ENCODE measurements around the gene ERG.

ERG gene

DNA sequence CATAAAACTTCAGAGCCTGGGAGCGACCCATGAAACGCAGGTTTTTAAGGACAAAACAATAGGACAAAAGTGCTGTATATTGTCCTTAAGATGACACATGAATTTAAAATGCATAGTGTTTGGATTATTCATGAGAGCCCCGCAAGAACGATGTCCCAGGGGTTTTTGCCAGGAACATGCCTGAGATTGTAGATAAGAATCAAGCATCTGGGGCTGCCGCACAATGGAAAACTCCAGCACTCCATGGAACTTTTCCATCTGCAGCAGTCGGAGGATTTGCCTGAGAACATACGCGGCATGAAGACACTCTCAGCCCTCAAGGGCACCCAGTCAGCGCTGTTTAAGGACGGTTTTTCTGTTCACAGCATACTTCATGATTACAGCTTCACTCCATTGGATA is 5.3 kb upstream of the ERG start:
- peak; percentile 8 for DNase-seq (ENCODE audit: low spot score)
- POLR2A ChIA-PET (ENCODE audit: low non-redundant PET), result no interaction called here
- CTCF ChIA-PET, result no interaction called here
- TF ChIP-seq, protein P1, sequence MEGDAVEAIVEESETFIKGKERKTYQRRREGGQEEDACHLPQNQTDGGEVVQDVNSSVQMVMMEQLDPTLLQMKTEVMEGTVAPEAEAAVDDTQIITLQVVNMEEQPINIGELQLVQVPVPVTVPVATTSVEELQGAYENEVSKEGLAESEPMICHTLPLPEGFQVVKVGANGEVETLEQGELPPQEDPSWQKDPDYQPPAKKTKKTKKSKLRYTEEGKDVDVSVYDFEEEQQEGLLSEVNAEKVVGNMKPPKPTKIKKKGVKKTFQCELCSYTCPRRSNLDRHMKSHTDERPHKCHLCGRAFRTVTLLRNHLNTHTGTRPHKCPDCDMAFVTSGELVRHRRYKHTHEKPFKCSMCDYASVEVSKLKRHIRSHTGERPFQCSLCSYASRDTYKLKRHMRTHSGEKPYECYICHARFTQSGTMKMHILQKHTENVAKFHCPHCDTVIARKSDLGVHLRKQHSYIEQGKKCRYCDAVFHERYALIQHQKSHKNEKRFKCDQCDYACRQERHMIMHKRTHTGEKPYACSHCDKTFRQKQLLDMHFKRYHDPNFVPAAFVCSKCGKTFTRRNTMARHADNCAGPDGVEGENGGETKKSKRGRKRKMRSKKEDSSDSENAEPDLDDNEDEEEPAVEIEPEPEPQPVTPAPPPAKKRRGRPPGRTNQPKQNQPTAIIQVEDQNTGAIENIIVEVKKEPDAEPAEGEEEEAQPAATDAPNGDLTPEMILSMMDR (conservative IDR thresholded peaks at IDR 0.05; ENCODE audit: low read depth), result no peak
- no peak overlapping the region for H3K27ac ChIP-seq

DNA sequence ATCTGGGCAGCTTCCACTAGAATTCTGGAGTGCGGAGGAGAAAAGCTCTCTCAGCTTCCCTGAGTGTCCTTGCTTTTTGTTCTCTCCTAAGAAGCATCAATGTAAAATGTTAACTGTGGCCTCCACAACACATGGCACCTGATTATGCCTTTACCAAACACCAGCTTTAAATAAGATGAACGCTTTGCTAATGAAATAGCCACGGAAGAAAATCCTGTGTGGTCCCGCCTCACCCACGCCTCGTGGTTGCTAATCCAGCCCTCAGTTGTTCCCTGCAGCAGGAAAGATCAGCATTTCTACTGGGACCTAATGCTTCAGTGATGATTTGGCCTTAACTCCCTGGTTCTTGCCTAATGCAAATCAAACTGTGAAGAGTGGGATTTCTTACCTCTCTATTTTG is 1.8 kb upstream of the ERG start:
- no peak for DNase-seq (ENCODE audit: low spot score)
- H3K27ac ChIP-seq, result no peak overlapping the region
- ChIA-PET POLR2A (ENCODE audit: low non-redundant PET) (no interaction called here), CTCF (no interaction called here)
- TF ChIP-seq, protein P1 (conservative IDR thresholded peaks at IDR 0.05; ENCODE audit: low read depth), result no peak

DNA sequence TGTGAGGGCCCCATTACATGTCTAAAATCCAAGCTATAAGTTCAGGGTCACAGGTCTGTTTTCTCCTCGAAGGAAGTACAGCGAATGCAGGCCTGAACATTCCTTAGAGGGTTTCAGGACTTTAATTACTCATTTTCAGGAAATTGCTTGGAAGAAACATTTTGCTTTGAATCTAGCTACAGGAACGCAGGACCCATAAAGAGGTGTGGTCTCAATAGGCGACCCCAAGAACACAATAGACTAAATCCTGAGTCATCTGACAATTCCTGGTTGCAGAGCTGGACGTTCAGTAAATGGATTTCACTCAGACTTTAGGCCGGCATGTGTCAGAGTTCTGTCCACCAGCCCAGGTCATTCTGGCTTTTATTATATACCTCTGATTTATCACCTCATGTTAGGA is 1.0 kb upstream of the ERG start:
- TF ChIP-seq, protein P1 (conservative IDR thresholded peaks at IDR 0.05; ENCODE audit: low read depth), result no peak
- CTCF ChIA-PET, result no interaction called here
- H3K27ac ChIP-seq, result no peak overlapping the region
- no peak for DNase-seq (ENCODE audit: low spot score)
- POLR2A ChIA-PET (ENCODE audit: low non-redundant PET), result no interaction called here

DNA sequence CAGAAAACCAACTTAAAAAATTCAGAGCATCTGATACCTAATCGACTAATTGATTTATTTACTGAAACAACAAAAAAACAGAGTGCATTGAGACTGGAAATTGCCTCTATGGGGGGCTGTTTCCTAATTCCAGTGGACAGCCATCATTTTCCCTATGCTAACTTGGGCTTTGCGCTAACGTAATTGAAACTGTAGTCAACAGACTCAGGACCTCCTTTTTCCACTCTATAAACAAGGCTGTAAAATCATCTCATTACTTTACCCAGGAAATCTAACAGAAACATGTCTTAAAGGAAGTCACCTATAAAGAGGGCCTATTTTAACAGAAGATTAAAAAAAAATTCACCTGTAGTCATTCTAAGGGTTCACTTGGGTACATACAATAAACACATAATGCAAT is 2.1 kb downstream of the ERG start:
- DNase-seq (ENCODE audit: low spot score), result no peak
- TF ChIP-seq, protein P1 (conservative IDR thresholded peaks at IDR 0.05; ENCODE audit: low read depth), result no peak
- CTCF ChIA-PET, result interaction anchor here (1.0 kb wide), 1 partner anchor 25 kb away, joined by 3 read pairs; no protein-coding TSS in a partner anchor
- H3K27ac ChIP-seq, result no peak overlapping the region
- POLR2A ChIA-PET (ENCODE audit: low non-redundant PET), result no interaction called here

DNA sequence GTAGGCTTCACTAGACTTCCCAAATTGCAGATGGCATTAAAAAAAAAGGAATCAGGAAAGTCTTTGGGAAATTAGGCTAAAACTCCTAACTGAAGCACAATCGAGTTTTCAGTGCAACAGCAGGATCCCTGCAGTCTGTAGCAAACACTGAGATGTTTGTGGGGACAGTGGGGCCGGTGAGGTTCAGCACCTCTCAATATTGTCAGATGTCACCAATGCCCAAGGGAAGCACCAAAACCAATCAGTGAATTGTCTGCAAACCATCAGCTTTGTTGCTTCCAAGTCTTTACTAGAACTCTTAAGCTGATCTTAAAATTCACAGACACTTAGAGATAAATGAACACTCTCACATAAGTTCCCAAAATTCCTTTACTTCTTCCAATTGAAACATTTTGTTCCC is 2.6 kb downstream of the ERG start:
- CTCF ChIA-PET, result interaction anchor here (1.0 kb wide), 1 partner anchor 26 kb away, joined by 3 read pairs; no protein-coding TSS in a partner anchor

DNA sequence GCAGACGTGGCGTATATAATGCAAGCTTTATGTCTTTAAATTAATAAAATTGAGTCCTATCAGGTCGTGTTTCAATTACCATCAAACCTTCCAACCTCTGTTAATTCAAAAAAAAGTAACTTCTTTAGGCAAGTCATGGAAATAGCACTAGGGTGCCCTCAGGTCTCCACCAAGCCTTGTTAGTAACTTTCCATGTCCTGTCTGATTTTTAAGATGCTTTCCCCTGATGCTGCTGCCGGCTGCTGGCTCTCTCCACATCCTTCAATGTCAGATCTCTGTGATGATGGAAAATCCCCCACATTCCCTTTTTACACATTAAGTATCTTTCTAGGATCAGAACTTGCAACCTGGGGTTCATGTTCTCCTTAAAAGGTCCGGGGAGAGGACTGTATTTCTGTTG is 3.0 kb downstream of the ERG start:
- POLR2A ChIA-PET (ENCODE audit: low non-redundant PET), result no interaction called here
- TF ChIP-seq, protein P1 (conservative IDR thresholded peaks at IDR 0.05; ENCODE audit: low read depth), result no peak
- CTCF ChIA-PET, result no interaction called here
- DNase-seq (ENCODE audit: low spot score), result no peak
- no peak overlapping the region for H3K27ac ChIP-seq

More for the DNA sequence above, 2.6 kb downstream of the ERG start:
- no peak overlapping the region for H3K27ac ChIP-seq
- DNase-seq (ENCODE audit: low spot score), result no peak
- TF ChIP-seq, protein P1 (conservative IDR thresholded peaks at IDR 0.05; ENCODE audit: low read depth), result no peak
- POLR2A ChIA-PET (ENCODE audit: low non-redundant PET), result no interaction called here

DNA sequence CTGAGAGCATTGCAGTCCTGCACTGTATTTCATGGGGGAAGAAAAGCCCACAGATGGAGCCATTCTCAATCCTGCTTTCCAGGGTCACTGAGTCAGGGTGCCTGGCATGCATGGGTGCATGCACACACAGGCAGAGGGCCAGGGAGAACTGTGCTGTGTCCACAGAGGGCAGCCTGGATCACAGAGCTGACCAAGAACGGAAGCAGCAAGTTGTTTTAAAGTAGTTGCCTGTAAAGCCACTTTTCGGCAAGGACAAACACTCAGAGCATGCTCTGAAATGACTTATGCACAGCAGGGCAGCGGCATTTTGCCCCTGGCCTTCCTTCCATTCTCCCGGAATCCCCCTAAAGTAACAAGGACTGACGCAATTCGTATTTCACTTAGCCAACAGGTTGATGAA is 3.6 kb downstream of the ERG start:
- no peak for DNase-seq (ENCODE audit: low spot score)
- ChIA-PET CTCF (no interaction called here), POLR2A (ENCODE audit: low non-redundant PET) (no interaction called here)
- no peak overlapping the region for H3K27ac ChIP-seq
- TF ChIP-seq, protein P1 (conservative IDR thresholded peaks at IDR 0.05; ENCODE audit: low read depth), result no peak
